Stimulated activated CD8-positive, alpha-beta memory T cell treated with anti-CD3 and anti-CD28 coated beads, Interleukin-7, amount 100 ng/mL, for 1 hour (primary cell): ENCODE data around the gene CELSR1.

Experiments
- DNase-seq, 2 donors: peaks; one replicate each; pipeline ENCODE4 v3.0.0-alpha.2; 2020; ENCODE audit warnings: low read depth in 2 of 2

Gene CELSR1

DNA sequence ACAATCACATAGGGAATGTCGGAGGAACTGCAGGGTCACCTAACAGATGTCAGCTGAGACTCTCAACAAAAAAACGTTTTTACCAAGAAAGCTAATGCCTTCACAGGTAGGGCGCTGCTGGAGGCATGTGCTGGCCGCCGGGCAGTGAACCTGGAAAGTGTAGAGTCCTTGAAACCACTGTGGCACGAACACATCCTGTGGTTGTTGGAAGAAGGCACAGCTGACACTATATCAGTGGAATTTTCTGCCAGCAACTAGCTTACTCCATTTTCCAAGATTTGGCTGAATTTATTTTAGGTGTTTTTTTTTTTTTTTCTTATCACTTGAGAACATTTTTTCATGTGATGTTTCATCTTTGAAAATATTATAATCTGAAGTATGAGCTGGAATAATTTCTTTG, 187.7 kb downstream of the CELSR1 start:
- no peak for DNase-seq

- DNase-seq: no peak
Measured at GRCh38 chr22:46349238-46349637, 188.2 kb downstream of the CELSR1 start.

GRCh38 chr22:46348099-46348695, 189.2 kb downstream of the CELSR1 start:
- no peak for DNase-seq

- no peak for DNase-seq
Measured at GRCh38 chr22:46347646-46348045, 189.8 kb downstream of the CELSR1 start.

DNA sequence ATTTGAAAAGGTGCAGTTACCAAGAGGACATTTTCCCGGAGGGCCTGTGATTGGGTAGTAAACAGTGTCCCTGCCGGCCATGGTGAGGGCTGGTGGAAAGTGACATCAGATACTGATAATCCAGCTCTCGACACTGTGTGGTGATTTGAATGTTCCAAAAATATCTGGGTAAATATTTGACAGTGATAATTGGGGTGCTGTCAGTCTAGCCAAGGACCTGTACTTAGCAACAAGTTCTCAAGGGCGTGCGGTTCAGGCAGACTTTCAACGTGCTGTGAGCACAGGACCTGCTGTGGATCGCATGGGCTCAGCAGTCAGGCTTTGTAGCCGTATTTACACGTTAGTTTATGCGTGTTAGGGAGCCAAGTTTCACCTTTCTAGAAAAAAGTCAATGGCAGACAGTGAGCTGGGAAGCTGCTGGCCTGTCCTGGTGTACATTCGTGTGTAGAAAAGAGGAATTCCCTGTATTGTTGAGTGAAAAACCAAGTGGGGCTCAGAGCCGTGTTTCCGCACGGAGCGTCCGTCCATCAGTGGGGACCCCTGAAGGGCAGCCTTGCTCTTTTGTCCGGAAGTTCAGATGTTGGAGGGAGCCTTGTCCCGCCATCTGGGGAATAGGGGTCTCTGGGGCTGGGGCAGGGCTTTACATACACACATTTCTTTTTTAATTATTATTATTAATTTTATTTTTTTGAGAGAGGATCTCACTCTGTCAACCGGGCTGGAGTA, 190.6 kb downstream of the CELSR1 start:
- DNase-seq: no peak

DNA sequence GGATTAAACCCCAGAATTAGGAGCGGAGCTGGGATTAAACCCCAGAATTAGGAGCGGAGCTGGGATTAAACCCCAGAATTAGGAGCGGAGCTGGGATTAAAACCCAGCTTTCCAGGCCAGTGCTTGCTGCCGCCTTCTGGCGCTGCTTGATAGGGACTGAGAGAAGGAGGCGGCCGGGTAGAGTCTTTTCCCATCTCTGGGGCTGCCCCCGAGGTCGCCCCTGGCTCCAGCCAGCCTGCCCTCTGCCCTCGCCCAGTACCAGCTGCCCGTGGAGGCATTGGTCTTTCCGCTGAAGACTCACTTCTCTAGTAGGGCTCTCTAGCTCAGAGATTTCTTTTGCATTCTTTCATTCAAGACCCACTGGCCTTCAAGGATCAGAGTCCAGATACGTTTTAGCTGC, 196.7 kb downstream of the CELSR1 start:
- DNase-seq: no peak

GRCh38 chr22:46339956-46340355, 197.5 kb downstream of the CELSR1 start:
- no peak for DNase-seq

GRCh38 chr22:46338636-46339035, 198.8 kb downstream of the CELSR1 start:
- DNase-seq: no peak

DNA sequence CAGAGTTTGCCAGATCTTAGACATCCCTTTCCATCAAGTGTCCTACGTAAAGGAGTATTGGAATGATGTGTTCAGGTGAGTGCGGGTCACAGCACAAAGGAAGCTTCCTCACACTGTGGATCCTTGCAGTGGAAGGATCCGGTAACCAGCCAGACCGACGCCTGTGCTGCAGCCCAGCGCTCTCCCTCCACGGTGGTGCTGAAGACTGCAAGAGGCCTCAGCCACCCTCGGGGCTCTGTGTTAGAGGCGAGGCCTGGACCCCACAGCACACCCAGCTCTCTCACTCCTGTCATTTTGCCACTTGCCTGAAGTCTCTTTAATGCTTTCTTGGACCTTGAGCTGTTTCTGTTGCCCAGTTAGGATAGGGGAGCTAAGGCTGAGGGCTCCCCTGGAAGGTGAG, 199.6 kb downstream of the CELSR1 start:
- DNase-seq: no peak

- no peak for DNase-seq
Measured at GRCh38 chr22:46336119-46337078, 201.0 kb downstream of the CELSR1 start.

DNA sequence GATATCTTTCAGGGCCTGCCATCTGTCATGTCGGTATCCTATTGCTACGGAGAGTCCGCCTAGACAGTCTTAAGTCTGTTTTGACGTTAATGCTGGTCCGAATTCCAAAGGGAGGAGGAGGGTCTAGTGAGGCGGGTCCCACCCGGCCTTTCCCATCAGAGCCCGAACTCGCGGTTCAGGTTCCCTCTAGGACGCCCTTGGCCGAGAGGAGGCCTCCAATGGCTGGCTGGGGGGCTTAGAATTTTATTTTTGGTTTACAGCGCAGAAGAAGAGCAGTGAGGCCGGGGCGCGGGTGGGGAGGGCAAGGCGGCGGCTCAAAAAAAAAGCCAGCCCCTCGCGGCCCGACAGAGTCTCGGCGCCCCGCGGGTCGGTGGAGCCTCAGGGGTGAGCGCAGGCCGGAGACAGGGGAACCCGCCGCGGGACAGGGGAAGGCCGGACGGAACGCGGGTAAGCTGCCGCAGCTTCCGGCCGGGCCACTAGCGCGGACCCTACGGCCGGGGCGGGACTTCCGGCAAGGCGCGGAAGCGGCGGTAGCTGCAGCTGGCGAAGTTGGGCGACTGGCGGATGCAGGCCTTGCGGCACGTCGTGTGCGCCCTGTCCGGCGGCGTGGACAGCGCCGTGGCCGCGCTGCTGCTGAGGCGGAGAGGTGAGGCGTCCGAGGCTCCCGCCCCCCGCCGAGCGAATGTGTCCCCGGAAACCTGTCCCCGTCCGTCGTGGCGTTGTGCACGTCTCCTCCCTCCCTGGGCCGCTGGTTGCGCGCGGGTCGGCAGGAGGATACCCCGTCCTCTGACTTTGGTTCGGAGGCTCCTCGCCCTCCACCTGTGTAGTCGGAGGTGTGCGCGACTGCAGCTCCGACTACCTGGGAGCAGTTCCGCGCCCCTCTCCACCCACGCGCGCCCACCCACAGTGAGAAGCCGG, 202.0 kb downstream of the CELSR1 start, which contains the start of gene TRMU:
Gene TRMU (plus strand): TSS at position 514 of the 918 bp plus-strand sequence. CDS start 51 bp downstream, at position 565.
- DNase-seq: peak; percentile 47 to 48

- DNase-seq: no peak
Measured at GRCh38 chr22:46331496-46331895, 205.9 kb downstream of the CELSR1 start.

DNA sequence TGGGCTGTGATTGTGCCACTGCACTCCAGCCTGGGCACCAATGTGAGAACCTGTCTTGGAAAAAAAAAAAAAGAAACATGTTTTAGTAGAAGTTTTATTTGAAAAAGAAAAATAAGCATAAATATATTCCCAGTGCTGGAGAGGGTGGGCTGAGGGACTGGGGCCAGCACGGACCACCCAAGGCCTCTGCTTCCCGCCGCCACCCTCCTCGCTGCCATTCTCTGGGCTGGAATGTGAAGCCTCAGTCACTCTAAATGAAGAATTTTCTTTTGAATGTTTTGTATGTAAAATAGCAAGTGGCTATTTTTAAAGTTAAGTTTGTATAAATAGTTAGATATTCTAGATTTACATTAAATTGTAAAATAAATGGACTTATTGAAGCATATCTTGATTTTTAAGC, 207.0 kb downstream of the CELSR1 start:
- no peak for DNase-seq

- DNase-seq: no peak
Measured at GRCh38 chr22:46329616-46330015, 207.8 kb downstream of the CELSR1 start.

- DNase-seq: no peak
Measured at GRCh38 chr22:46328797-46329196, 208.6 kb downstream of the CELSR1 start.

DNA sequence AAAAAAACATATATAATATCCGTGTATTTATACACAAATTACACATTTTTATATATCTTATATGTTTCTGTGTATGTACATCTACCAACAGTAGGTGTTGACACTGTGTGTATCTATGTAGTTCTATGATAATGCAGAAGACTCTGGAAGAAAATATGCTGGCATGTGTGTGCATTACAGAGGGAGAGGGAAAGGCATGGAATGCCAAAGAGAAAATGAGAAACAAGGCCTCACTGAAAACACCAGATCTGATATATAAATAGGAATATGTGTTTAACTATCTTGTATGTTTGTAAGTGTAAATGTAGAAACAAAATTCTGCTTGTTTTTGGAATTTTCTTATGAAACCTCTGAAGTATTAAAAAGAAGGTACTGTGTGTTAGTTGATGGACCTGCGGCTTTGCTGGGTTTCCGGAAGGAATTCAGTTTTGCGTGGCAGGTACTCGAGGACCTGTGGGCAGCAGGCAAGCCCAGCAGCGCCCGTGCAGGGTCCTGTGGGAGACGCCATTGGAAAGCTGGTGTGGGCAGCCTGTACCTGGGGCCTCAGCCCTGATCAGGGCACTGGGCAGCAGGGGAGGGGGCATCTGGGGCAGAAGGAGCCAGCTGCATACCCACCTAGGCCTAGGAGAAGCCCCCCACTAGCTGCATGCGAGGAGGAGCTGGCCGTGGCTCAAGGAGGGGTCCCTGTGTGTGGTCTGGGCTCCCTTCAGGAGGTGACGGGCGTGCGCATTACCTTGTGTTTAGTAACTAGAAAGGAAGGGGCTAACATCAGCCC, 209.5 kb downstream of the CELSR1 start:
- no peak for DNase-seq

DNA sequence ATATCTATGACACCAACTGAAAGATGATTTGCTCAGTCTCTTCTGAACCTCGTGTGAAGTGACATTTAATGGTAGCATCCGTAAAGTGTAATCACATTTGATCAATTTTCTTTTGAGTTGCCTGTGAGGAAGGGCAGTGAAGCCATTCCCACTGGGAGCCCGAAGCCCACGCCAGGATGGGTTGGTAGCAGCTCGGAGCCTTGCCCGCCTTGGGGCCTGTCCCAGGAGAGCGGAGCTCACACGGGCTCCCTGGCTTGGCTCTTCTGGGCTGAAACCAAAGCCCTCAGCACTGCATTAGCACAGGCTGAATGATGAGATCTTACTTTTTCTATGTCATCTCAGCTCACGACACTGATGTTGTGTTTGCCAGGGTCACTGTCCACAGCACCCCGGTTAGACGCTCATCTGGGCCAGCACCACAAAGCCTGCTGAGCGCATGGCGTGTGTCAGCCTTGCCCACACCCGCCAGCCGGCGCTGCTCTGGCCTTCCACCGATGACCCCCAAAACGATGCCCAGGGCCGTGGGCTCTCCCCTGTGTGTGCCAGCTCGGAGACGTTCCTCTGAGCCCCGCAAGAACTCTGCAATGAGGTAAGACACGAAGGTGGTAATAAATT, 211.2 kb downstream of the CELSR1 start:
- DNase-seq: no peak

DNA sequence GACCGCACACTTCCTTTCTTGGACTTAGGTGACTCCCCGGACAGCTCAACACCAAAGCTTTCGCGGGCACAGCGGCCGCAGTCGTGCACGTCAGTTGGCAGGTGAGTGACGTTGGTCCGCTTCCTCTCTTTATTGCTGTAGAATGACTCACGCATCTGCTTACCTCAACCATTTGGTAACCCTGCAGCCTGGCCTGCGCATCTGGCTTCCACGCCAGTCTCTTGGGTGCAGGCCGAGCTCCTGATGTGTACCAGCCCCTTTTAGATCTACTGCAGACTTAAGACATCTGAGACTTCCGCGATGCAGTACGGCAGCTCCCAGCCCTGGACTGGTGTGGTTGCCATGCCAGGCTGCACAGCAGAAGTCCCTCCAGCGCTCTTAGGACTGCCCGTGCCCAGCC, 214.3 kb downstream of the CELSR1 start:
- no peak for DNase-seq

DNA sequence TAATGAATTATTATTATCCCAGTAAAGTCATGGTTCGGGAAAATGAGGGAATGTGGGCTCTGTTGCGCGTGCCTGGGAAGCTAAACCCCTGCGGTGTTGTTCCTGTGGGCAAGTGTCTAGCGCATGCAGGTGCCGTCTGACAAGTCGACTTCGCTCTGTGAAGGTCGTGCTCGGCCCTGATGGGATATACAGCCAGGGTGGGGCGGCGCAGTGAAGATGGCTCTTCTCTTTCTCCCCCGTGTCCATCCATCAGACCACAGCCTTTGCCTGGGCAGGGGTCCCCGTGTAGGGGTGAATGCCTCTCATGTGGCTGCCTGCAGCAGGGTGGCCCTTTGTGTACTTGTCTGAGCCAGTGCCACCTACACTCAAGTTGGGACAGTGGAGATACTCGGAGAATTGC, 214.7 kb downstream of the CELSR1 start:
- no peak for DNase-seq
